HG02610 (cell line): ENCODE measurements around the gene CASQ1.
A peak's percentile ranks its signal among the peaks of the same experiment; 100 is the strongest.

Experiments used
- ATAC-seq: cut with Tn5 transposase; IDR thresholded peaks from one replicate; pipeline ENCODE4 v1.9.1; 2021; ENCODE audit warnings: mild to moderate bottlenecking, moderate library complexity; ENCODE audit not compliant: unreplicated experiment

CASQ1 gene

GRCh38 chr1:160204526-160205241, 14.3 kb downstream of the CASQ1 start:
- ATAC-seq = peak; percentile 72

- peak; percentile 42 for ATAC-seq
Measured at GRCh38 chr1:160205242-160206035, 15.1 kb downstream of the CASQ1 start, which contains the start of gene PEA15. Gene PEA15 (plus strand): TSS chr1:160205384. CDS start chr1:160211545, 6,161 bp downstream.

GRCh38 chr1:160206036-160206389, 15.6 kb downstream of the CASQ1 start:
- no peak for ATAC-seq

GRCh38 chr1:160206421-160207117, 16.2 kb downstream of the CASQ1 start:
- ATAC-seq = no peak

- no peak for ATAC-seq
Measured at GRCh38 chr1:160207118-160207650, 16.8 kb downstream of the CASQ1 start.

- no peak for ATAC-seq
Measured at GRCh38 chr1:160207771-160208556, 17.6 kb downstream of the CASQ1 start.

- no peak for ATAC-seq
Measured at GRCh38 chr1:160208557-160209320, 18.4 kb downstream of the CASQ1 start.

GRCh38 chr1:160209321-160210046, 19.1 kb downstream of the CASQ1 start:
- no peak for ATAC-seq

- ATAC-seq = no peak
Measured at GRCh38 chr1:160210561-160210960, 20.2 kb downstream of the CASQ1 start.

GRCh38 chr1:160211046-160211790, 20.8 kb downstream of the CASQ1 start:
- ATAC-seq = no peak

GRCh38 chr1:160214481-160215140, 24.2 kb downstream of the CASQ1 start:
- ATAC-seq = no peak

- ATAC-seq = no peak
Measured at GRCh38 chr1:160216301-160216700, 25.9 kb downstream of the CASQ1 start.

GRCh38 chr1:160217481-160218051, 27.2 kb downstream of the CASQ1 start:
- ATAC-seq = no peak

- no peak for ATAC-seq
Measured at GRCh38 chr1:160219062-160219929, 28.9 kb downstream of the CASQ1 start.

GRCh38 chr1:160220301-160220700, 29.9 kb downstream of the CASQ1 start:
- ATAC-seq = no peak

GRCh38 chr1:160221089-160221488, 30.7 kb downstream of the CASQ1 start:
- ATAC-seq = no peak

GRCh38 chr1:160222546-160222945, 32.2 kb downstream of the CASQ1 start:
- no peak for ATAC-seq
